Stomach (tissue), 4 donors: ENCODE measurements around the gene TMEM255B.

ENCODE experiments used
- CTCF ChIP-seq, 7 experiments: fragments of 450-650 bp in 4 of 7; fragments of 200-600 bp in 3 of 7; sonication (generic) in 3 of 7; IDR thresholded peaks; one replicate each; pipeline ENCODE4 v1.5.1; 2016 to 2019; ENCODE audit warnings: antibody characterized with exemption in 7 of 7, control low read depth in 2 of 7, mild to moderate bottlenecking in 1 of 7
- EP300 ChIP-seq: sonication (generic); formaldehyde crosslinking; IDR thresholded peaks from one replicate; pipeline ENCODE4 v1.6.1; 2017; ENCODE audit warnings: antibody characterized with exemption
- POLR2A ChIP-seq, 4 donors: fragments of 450-650 bp; IDR thresholded peaks; one replicate each; pipeline ENCODE4 v1.6.1; 2016; ENCODE audit warnings: antibody characterized with exemption in 4 of 4, control low read depth in 2 of 4, mild to moderate bottlenecking in 1 of 4, moderate library complexity in 1 of 4
- POLR2AphosphoS5 ChIP-seq, 3 donors: sonication (generic); formaldehyde crosslinking; IDR thresholded peaks; one replicate each; pipeline ENCODE4 v1.6.1; 2016; ENCODE audit warnings: antibody characterized with exemption in 3 of 3

GRCh38 chr13:113841353-113841650, 82.3 kb downstream of the TMEM255B start:
- TF ChIP-seq CTCF (IDR thresholded peaks at IDR 0.05) (no peak), POLR2AphosphoS5 (IDR thresholded peaks at IDR 0.05) (no peak), POLR2A (IDR thresholded peaks at IDR 0.05) (no peak), EP300 (no peak)
